Transverse colon (tissue), 4 donors: Measurements from ENCODE around the gene SLC16A3. TPM values are rescaled to one million over a fixed set of nuclear protein-coding genes. Genes with fewer than 3 reads are reported as not detected.

ENCODE experiments used
- DNase-seq: peaks from one replicate; pipeline ENCODE4 v3.0.0-alpha.2; 2019
- H3K27ac ChIP-seq, 4 donors: fragments of 200-600 bp; sonication (generic); 2 replicates each; pipeline ENCODE4 v1.5.1; 2016 to 2018; ENCODE audit warnings: inconsistent platforms in 4 of 4
- H3K27me3 ChIP-seq: fragments of 200-600 bp; sonication (generic); 2 replicates; pipeline ENCODE4 v1.5.1; 2017; ENCODE audit warnings: inconsistent platforms
- H3K36me3 ChIP-seq, 4 donors: fragments of 200-600 bp; sonication (generic); 2 replicates each; pipeline ENCODE4 v1.5.1; 2017 to 2019; ENCODE audit warnings: inconsistent platforms in 4 of 4
- H3K4me1 ChIP-seq, 4 donors: fragments of 200-600 bp; sonication (generic); 2 replicates each; pipeline ENCODE4 v1.5.1; 2017 to 2020; ENCODE audit warnings: inconsistent platforms in 4 of 4
- H3K4me3 ChIP-seq, 4 donors: fragments of 200-600 bp; sonication (generic); 1 replicate in 1 of 4; 2 replicates in 3 of 4; pipeline versions ENCODE4 v1.5.1 to v1.6.1; 2017 to 2019; ENCODE audit warnings: inconsistent platforms in 4 of 4
- H3K9me3 ChIP-seq, 2 donors: fragments of 200-600 bp; sonication (generic); 2 replicates each; pipeline ENCODE4 v1.5.1; 2017 to 2019; ENCODE audit warnings: inconsistent platforms in 2 of 2
- EP300 ChIP-seq: sonication (generic); formaldehyde crosslinking; IDR thresholded peaks from one replicate; pipeline ENCODE4 v1.6.1; 2017; ENCODE audit warnings: antibody characterized with exemption, low read depth
- POLR2A ChIP-seq: fragments of 450-650 bp; IDR thresholded peaks from one replicate; pipeline ENCODE4 v1.6.1; 2016; ENCODE audit warnings: antibody characterized with exemption, mild to moderate bottlenecking, moderate library complexity
- POLR2AphosphoS5 ChIP-seq, 3 donors: sonication (generic); formaldehyde crosslinking; IDR thresholded peaks; one replicate each; pipeline ENCODE4 v1.6.1; 2016; ENCODE audit warnings: antibody characterized with exemption in 3 of 3
- WGBS, 2 donors: methylation state at CpG; one replicate each; pipeline ENCODE4 v1.1.5; 2018; ENCODE audit warnings: low coverage in 1 of 2; 5-methylcytosine and 5-hydroxymethylcytosine counted together
- in situ Hi-C, 4 donors: fragments of 200-750 bp; cut with MboI; loops; one replicate each; pipeline versions ENCODE4 v1.15.0 to v1.15.1; 2017; ENCODE audit warnings: low sequenced_read_pairs in 3 of 4, low pct_ligation_motif_present in 1 of 4, low pct_unique_long_range_greater_than_20kb in 1 of 4
- intact Hi-C: fragments of 100-400 bp; cut with DNase I; formaldehyde crosslinking; loops from one replicate; pipeline ENCODE4 v1.15.1; 2023; ENCODE audit warnings: low total_unique reads
- total RNA-seq, 4 donors: library from RNA; depleted of rRNA; stranded (reverse); fragments of >200 nt; gene quantifications; one replicate each; pipeline ENCODE4 v1.1.0, GENCODE V29; 2016
- TF ChIP-seq, protein P1 (sequence below), 5 experiments: fragments of 200-600 bp in 3 of 5; fragments of 450-650 bp in 2 of 5; sonication (generic) in 3 of 5; IDR thresholded peaks; 1 replicate in 2 of 5; 2 replicates in 3 of 5; pipeline ENCODE4 v1.5.1; 2016 to 2017; ENCODE audit warnings: antibody characterized with exemption in 5 of 5, inconsistent platforms in 3 of 5, mild to moderate bottlenecking in 2 of 5, moderate library complexity in 1 of 5

SLC16A3 gene
- total RNA-seq, 4 donors from 2014 or later, result 11.5 to 105 (median 48.9) TPM

DNA sequence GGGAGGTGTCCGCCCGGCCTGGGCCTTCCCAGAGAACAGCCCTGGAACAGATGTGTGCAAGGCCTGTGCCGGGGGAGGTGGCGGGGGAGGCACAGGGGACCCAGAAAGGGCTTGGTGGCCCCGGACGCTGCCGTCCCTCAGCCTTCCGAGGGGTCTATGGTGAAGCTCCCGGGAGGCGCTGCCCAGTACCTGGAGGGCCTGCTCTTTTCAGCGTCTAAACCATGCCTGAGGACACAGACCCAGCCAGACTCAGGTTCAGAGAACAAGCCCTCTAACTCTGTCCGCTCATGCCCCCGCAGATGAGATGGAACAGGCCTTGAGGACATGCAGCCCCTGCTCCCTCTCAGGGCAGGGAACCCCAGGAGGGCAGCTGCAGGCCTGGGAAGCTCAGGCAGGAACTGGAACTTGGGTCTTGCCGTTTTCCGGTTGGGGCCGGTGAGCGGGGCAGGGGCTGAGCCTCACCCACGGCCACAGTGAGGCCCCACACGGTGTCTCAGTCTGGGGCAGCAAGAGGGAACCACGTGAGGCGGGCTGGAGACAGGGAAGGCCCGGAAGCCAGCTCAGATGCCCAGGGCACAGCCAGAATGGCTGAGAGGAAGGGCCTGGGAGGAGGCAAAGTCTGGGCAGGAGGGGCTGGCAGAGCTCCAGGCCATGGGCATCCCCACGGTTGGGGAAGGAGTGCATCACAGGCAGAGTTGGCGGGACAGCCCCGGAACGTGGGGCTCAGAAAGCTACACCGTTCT, 12.5 kb downstream of the SLC16A3 start:
- peaks cover 55 to 89% (median 66%) of the 10 kb centered on the region in 4 donors for H3K4me1 ChIP-seq
- peaks cover 0 to 19% (median 15%) of the 10 kb centered on the region in 4 donors for H3K36me3 ChIP-seq
- TF ChIP-seq POLR2AphosphoS5 (IDR thresholded peaks at IDR 0.05) (peak in 2 of 3 donors; percentile 9 to 35), EP300 (no peak), POLR2A (peak; percentile 33)
- TF ChIP-seq, protein P1, sequence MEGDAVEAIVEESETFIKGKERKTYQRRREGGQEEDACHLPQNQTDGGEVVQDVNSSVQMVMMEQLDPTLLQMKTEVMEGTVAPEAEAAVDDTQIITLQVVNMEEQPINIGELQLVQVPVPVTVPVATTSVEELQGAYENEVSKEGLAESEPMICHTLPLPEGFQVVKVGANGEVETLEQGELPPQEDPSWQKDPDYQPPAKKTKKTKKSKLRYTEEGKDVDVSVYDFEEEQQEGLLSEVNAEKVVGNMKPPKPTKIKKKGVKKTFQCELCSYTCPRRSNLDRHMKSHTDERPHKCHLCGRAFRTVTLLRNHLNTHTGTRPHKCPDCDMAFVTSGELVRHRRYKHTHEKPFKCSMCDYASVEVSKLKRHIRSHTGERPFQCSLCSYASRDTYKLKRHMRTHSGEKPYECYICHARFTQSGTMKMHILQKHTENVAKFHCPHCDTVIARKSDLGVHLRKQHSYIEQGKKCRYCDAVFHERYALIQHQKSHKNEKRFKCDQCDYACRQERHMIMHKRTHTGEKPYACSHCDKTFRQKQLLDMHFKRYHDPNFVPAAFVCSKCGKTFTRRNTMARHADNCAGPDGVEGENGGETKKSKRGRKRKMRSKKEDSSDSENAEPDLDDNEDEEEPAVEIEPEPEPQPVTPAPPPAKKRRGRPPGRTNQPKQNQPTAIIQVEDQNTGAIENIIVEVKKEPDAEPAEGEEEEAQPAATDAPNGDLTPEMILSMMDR (IDR thresholded peaks at IDR 0.05), result no peak
- no peaks in the 10 kb centered on the region for H3K9me3 ChIP-seq
- no peaks in the 10 kb centered on the region for H3K27me3 ChIP-seq
- no peak overlapping the region for H3K4me3 ChIP-seq
- H3K27ac ChIP-seq, result peak overlapping the region; percentile 71 to 85 (median 76)
- peak; percentile 68 for DNase-seq
- intact Hi-C loops (no loop called here), in situ Hi-C loops (no loop called here)
- 55% methylated on average over 27 of the region's 27 CpGs; no CpG with 5 or more reads in 1 of the 2 donors for WGBS, 2 donors

DNA sequence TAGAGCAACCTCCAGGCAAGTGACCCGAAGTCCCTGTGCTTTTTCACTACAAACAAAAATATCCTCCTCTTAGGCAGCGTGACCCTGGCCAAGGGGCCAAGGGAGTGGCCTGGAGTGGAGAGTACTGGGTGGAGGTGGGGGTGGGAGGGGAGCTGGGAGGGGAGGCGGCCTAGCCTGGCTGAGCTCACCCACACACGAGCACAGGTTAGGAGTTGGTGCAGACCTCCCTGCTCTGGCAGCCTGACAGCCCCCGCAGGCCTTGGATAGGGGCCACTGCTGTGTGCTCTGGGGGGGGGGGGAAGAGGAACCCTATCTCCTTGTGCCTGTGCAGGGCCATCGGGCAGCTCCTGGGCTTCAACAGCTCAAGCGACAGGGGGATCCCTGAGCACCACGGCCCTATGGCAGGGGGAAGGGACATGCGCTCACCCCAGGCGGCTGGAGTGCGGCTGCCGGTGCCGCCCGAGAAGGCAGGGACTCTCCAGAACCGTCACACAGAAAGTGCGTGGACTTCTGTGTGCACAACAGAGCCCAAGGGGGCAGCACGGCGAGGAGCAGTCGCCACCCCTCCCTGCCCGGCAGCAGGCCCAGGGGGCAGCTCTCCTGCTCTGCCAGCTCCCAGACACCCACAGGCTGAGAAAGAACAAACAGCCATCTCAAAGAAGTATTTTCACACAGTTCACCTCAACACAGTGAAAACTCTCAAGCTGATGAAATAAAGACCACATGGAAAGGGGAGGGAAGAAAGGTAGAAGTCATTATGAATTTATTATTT, 13.3 kb downstream of the SLC16A3 start:
- Histone ChIP-seq H3K4me3 (no peak overlapping the region), H3K36me3 (peaks cover 0 to 19% (median 15%) of the 10 kb centered on the region in 4 donors), H3K27ac (peak overlapping the region; percentile 71 to 85 (median 76)), H3K9me3 (no peaks in the 10 kb centered on the region), H3K27me3 (no peaks in the 10 kb centered on the region), H3K4me1 (peaks cover 58 to 89% (median 68%) of the 10 kb centered on the region in 4 donors)
- in situ Hi-C loops, result no loop called here
- 40 to 72% methylated on average over 3 to 19 of the region's 20 CpGs for WGBS, 2 donors
- peak; percentile 22 for DNase-seq
- intact Hi-C loops, result no loop called here
- TF ChIP-seq POLR2A (no peak), POLR2AphosphoS5 (IDR thresholded peaks at IDR 0.05) (peak in 1 of 3 donors; percentile 9)

DNA sequence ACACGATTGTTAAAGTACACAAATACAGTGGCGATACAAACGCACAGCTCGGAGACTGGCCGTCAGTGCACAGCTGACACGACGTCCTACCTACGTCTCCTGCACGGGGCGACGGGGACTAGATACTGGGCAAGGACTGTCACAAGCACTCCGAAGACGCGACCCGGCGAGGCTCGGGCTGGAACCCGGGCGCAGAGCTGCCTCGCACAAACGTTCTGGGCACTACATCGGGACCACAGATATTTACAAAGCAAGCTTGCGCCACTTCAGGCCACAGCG, 13.8 kb downstream of the SLC16A3 start:
- no peaks in the 10 kb centered on the region for H3K27me3 ChIP-seq
- H3K4me3 ChIP-seq, result no peak overlapping the region
- intact Hi-C loops, result no loop called here
- H3K4me1 ChIP-seq, result peaks cover 63 to 89% (median 72%) of the 10 kb centered on the region in 4 donors
- H3K27ac ChIP-seq, result peak overlapping the region; percentile 71 to 85 (median 76)
- 29 to 63% methylated on average over 1 to 24 of the region's 24 CpGs for WGBS, 2 donors
- H3K36me3 ChIP-seq, result peaks cover 0 to 19% (median 18%) of the 10 kb centered on the region in 4 donors
- in situ Hi-C loops, result no loop called here
- TF ChIP-seq POLR2AphosphoS5 (IDR thresholded peaks at IDR 0.05) (no peak), POLR2A (no peak), EP300 (no peak)
- TF ChIP-seq, protein P1 (IDR thresholded peaks at IDR 0.05), result no peak
- no peak for DNase-seq
- H3K9me3 ChIP-seq, result no peaks in the 10 kb centered on the region

DNA sequence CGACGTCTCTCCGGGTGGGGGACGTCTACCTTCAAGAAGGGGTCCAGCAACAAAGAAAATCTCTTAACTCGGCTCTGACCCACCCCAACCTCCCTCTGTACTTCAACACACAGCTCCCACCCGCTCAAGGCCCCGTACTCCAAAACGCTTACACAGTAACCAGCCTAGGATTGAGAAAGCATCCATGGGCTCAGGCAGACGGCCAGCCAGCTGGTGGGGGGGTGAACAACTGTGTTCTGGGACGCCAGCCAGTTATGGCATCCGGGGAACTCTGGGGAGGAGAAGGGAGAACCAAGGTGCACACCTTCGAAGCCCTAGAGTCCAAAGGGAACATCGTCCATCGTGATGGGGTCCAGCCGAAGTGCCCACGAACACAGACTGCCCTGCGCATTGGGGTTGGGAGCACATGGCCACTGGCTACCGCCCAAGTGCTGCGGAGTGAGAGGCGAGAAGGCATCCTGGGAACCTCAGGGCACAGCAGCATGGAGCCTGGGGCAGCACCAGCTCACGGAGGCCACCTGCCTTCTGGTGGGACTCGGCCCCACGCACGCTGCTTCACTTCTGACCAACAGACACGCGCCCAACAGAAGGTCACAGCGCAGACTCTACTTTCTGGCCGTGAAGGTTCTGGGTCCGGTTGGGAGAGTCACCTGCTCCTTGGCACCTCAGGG, 14.3 kb downstream of the SLC16A3 start:
- no peak for TF ChIP-seq EP300
- peak; percentile 6 to 66 (median 19) for TF ChIP-seq POLR2AphosphoS5 (IDR thresholded peaks at IDR 0.05)
- no peak for TF ChIP-seq POLR2A
- no peaks in the 10 kb centered on the region for H3K27me3 ChIP-seq
- peaks cover 62 to 88% (median 71%) of the 10 kb centered on the region in 4 donors for H3K4me1 ChIP-seq
- no peak overlapping the region for H3K4me3 ChIP-seq
- peak overlapping the region; percentile 71 to 85 (median 76) for H3K27ac ChIP-seq
- peaks cover 0 to 22% (median 19%) of the 10 kb centered on the region in 4 donors for H3K36me3 ChIP-seq
- in situ Hi-C loops, result no loop called here
- H3K9me3 ChIP-seq, result no peaks in the 10 kb centered on the region
- WGBS, 2 donors, result 80% methylated on average over 28 of the region's 29 CpGs; no CpG with 5 or more reads in 1 of the 2 donors
- peak; percentile 65 for DNase-seq
- intact Hi-C loops, result no loop called here
